COR-L47 (cell line): Measurements from ENCODE around the gene LUZP2.

Experiments used
- DNase-seq: peaks from one replicate; lab custom pipeline; 2025; lab: John Stamatoyannopoulos, UW

LUZP2 gene

GRCh38 chr11:24567380-24567779 lies 70.5 kb downstream of the LUZP2 start:
- no peak for DNase-seq

GRCh38 chr11:24572376-24572775 lies 75.5 kb downstream of the LUZP2 start:
- DNase-seq = no peak

GRCh38 chr11:24574461-24574860 lies 77.6 kb downstream of the LUZP2 start:
- no peak for DNase-seq

- no peak for DNase-seq
Observed at GRCh38 chr11:24575392-24575791, 78.5 kb downstream of the LUZP2 start.

- no peak for DNase-seq
Observed at GRCh38 chr11:24585192-24585591, 88.3 kb downstream of the LUZP2 start.

GRCh38 chr11:24587635-24588034 lies 90.8 kb downstream of the LUZP2 start:
- DNase-seq = no peak

GRCh38 chr11:24588081-24588480 lies 91.2 kb downstream of the LUZP2 start:
- no peak for DNase-seq

- no peak for DNase-seq
Observed at GRCh38 chr11:24589064-24589463, 92.2 kb downstream of the LUZP2 start.

- DNase-seq = no peak
Observed at GRCh38 chr11:24591283-24591682, 94.4 kb downstream of the LUZP2 start.

- DNase-seq = no peak
Observed at GRCh38 chr11:24592360-24592759, 95.5 kb downstream of the LUZP2 start.

- DNase-seq = no peak
Observed at GRCh38 chr11:24593332-24593731, 96.5 kb downstream of the LUZP2 start.

- no peak for DNase-seq
Observed at GRCh38 chr11:24594401-24594800, 97.5 kb downstream of the LUZP2 start.

GRCh38 chr11:24598641-24599040 lies 101.8 kb downstream of the LUZP2 start:
- DNase-seq = peak; percentile 25

GRCh38 chr11:24609192-24610119 lies 112.6 kb downstream of the LUZP2 start:
- DNase-seq = no peak

- no peak for DNase-seq
Observed at GRCh38 chr11:24615451-24616160, 118.8 kb downstream of the LUZP2 start.

- DNase-seq = no peak
Observed at GRCh38 chr11:24617856-24618255, 121.0 kb downstream of the LUZP2 start.

- no peak for DNase-seq
Observed at GRCh38 chr11:24619900-24620299, 123.0 kb downstream of the LUZP2 start.

GRCh38 chr11:24622262-24622661 lies 125.4 kb downstream of the LUZP2 start:
- DNase-seq = no peak

- DNase-seq = no peak
Observed at GRCh38 chr11:24623121-24623520, 126.3 kb downstream of the LUZP2 start.

GRCh38 chr11:24624432-24624831 lies 127.6 kb downstream of the LUZP2 start:
- no peak for DNase-seq

- no peak for DNase-seq
Observed at GRCh38 chr11:24625975-24626374, 129.1 kb downstream of the LUZP2 start.

GRCh38 chr11:24628224-24628776 lies 131.4 kb downstream of the LUZP2 start:
- no peak for DNase-seq

- no peak for DNase-seq
Observed at GRCh38 chr11:24634606-24635160, 137.8 kb downstream of the LUZP2 start.
